OCI-LY7 (cell line): Measurements from ENCODE around the gene ARHGAP23. TPM values are rescaled to one million over a fixed set of nuclear protein-coding genes. Genes with fewer than 3 reads are reported as not detected.

ENCODE experiments used
- BruUV-seq: library from RNA; stranded (reverse); fragments of 400-500 nt; replicated peaks from 2 replicates; lab custom pipeline; 2021; lab: Mats Ljungman, UMichigan
- CTCF ChIA-PET: fragments of 300-600 bp; sonication (Branson Sonifier 250); formaldehyde crosslinking; loops from one replicate; lab custom pipeline; 2022; ENCODE audit warnings: antibody characterized with exemption; ENCODE audit not compliant: unreplicated experiment; lab: Charles Lee
- POLR2A ChIA-PET: fragments of 300-600 bp; sonication (Branson Sonifier 250); formaldehyde crosslinking; loops from one replicate; lab custom pipeline; 2022; ENCODE audit warnings: antibody characterized with exemption; lab: Charles Lee
- DNase-seq: peaks from one replicate; pipeline ENCODE4 v3.0.0-alpha.2; 2015; ENCODE audit warnings: low spot score
- H2AFZ ChIP-seq: fragments of 200-600 bp; sonication (generic), shearing (Covaris generic); 2 replicates; pipeline ENCODE4 v1.6.1; 2014; ENCODE audit warnings: mild to moderate bottlenecking, antibody characterized with exemption, low read length, moderate library complexity
- H3K27ac ChIP-seq: fragments of 200-600 bp; sonication (generic); 2 replicates; pipeline ENCODE4 v1.5.1; 2014; ENCODE audit warnings: mixed run types, low read depth, mild to moderate bottlenecking, moderate library complexity, low read length, inconsistent platforms; ENCODE audit not compliant: poor library complexity, severe bottlenecking
- H3K36me3 ChIP-seq: fragments of 200-600 bp; sonication (generic); 2 replicates; pipeline ENCODE4 v1.6.1; 2014; ENCODE audit warnings: mild to moderate bottlenecking, antibody characterized with exemption, low read length, moderate library complexity, mixed read lengths; ENCODE audit not compliant: insufficient read depth
- H3K4me1 ChIP-seq: fragments of 200-600 bp; sonication (generic); 2 replicates; pipeline ENCODE4 v1.5.1; 2014; ENCODE audit warnings: mild to moderate bottlenecking, low read length; ENCODE audit not compliant: insufficient read depth, poor library complexity, severe bottlenecking
- H3K4me2 ChIP-seq: fragments of 200-600 bp; sonication (generic); 2 replicates; pipeline ENCODE4 v1.6.1; 2014; ENCODE audit warnings: mild to moderate bottlenecking, low read length
- H3K4me3 ChIP-seq: fragments of 200-600 bp; sonication (generic); 2 replicates; pipeline ENCODE4 v1.5.1; 2014; ENCODE audit warnings: mild to moderate bottlenecking, low read depth, low read length; ENCODE audit not compliant: poor library complexity, severe bottlenecking
- H3K79me2 ChIP-seq: fragments of 200-600 bp; sonication (generic); 2 replicates; pipeline ENCODE4 v1.6.1; 2016; ENCODE audit warnings: low read depth, mild to moderate bottlenecking, low read length, moderate library complexity, mixed read lengths; ENCODE audit not compliant: insufficient read depth
- H3K9me2 ChIP-seq: fragments of 200-600 bp; sonication (generic); 2 replicates; pipeline ENCODE4 v1.6.1; 2016; ENCODE audit warnings: mild to moderate bottlenecking, low read length, mixed read lengths; ENCODE audit not compliant: insufficient read depth
- H3K9me3 ChIP-seq: fragments of 200-600 bp; sonication (generic); 2 replicates; pipeline ENCODE4 v1.6.1; 2014; ENCODE audit warnings: mild to moderate bottlenecking, mixed run types, low read length, mixed read lengths
- H4K20me1 ChIP-seq: fragments of 200-600 bp; sonication (generic); 2 replicates; pipeline ENCODE4 v1.6.1; 2014; ENCODE audit warnings: mild to moderate bottlenecking, antibody characterized with exemption, low read length, moderate library complexity, mixed read lengths; ENCODE audit not compliant: insufficient read depth
- CTCF ChIP-seq: fragments of 200-600 bp; sonication (generic); conservative IDR thresholded peaks from 2 replicates; pipeline ENCODE4 v1.5.1; 2014; ENCODE audit warnings: mild to moderate bottlenecking, antibody characterized with exemption, low read length, moderate library complexity, mixed read lengths
- EZH2phosphoT487 ChIP-seq: fragments of 200-600 bp; sonication (generic); IDR thresholded peaks from 2 replicates; pipeline ENCODE4 v1.6.1; 2018; ENCODE audit warnings: low read depth, borderline replicate concordance, mild to moderate bottlenecking, mixed run types, antibody characterized with exemption, low read length, moderate library complexity, mixed read lengths
- intact Hi-C: fragments of 100-400 bp; cut with micrococcal nuclease; formaldehyde crosslinking; loops from one replicate; pipeline ENCODE4 v1.10.0; 2022; ENCODE audit not compliant: unreplicated experiment
- total RNA-seq, 2 experiments: library from RNA; depleted of rRNA in 1 of 2; stranded (reverse); fragments of >200 nt in 1 of 2; shearing (Covaris generic) in 1 of 2; gene quantifications; 2 replicates each; pipeline ENCODE4 v1.2.3, GENCODE V29; 2014 to 2022

The ARHGAP23 gene
- total RNA-seq, 2 experiments from 2014 or later = 16.3 to 18.6 TPM

- DNase-seq = no peak
- BruUV-seq = no TSS peak
- CTCF ChIA-PET = interaction anchor here (0.5 kb wide), 1 partner anchor 41 kb away, joined by 3 read pairs; no protein-coding TSS in a partner anchor
- Histone ChIP-seq H2AFZ (no peak overlapping the region), H3K4me1 (no peaks in the 10 kb centered on the region), H3K36me3 (no peaks in the 10 kb centered on the region), H3K27ac (no peak overlapping the region), H3K79me2 (no peaks in the 10 kb centered on the region), H3K9me3 (no peaks in the 10 kb centered on the region), H3K4me2 (no peak overlapping the region), H3K4me3 (no peak overlapping the region), H4K20me1 (no peaks in the 10 kb centered on the region), H3K9me2 (no peaks in the 10 kb centered on the region)
- TF ChIP-seq CTCF (no peak), EZH2phosphoT487 (no peak)
- POLR2A ChIA-PET = no interaction called here
- intact Hi-C loops = no loop called here
These were observed 117.4 kb downstream of the ARHGAP23 start for GRCh38 chr17:38545531-38546225.

GRCh38 chr17:38546396-38546795 lies 118.1 kb downstream of the ARHGAP23 start:
- no peak for TF ChIP-seq CTCF
- no peak for TF ChIP-seq EZH2phosphoT487
- POLR2A ChIA-PET = no interaction called here
- no peak overlapping the region for H3K27ac ChIP-seq
- H3K4me1 ChIP-seq = no peaks in the 10 kb centered on the region
- H4K20me1 ChIP-seq = no peaks in the 10 kb centered on the region
- H3K36me3 ChIP-seq = no peaks in the 10 kb centered on the region
- H3K4me2 ChIP-seq = no peak overlapping the region
- no peak overlapping the region for H3K4me3 ChIP-seq
- H3K9me2 ChIP-seq = no peaks in the 10 kb centered on the region
- BruUV-seq = no TSS peak
- intact Hi-C loops = no loop called here
- no peaks in the 10 kb centered on the region for H3K9me3 ChIP-seq
- DNase-seq = no peak
- no peak overlapping the region for H2AFZ ChIP-seq
- CTCF ChIA-PET = no interaction called here
- no peaks in the 10 kb centered on the region for H3K79me2 ChIP-seq

GRCh38 chr17:38547444-38547843 lies 119.2 kb downstream of the ARHGAP23 start:
- H3K9me3 ChIP-seq = no peaks in the 10 kb centered on the region
- H3K4me2 ChIP-seq = no peak overlapping the region
- TF ChIP-seq EZH2phosphoT487 (no peak), CTCF (no peak)
- H3K9me2 ChIP-seq = no peaks in the 10 kb centered on the region
- no peak overlapping the region for H3K27ac ChIP-seq
- no peak overlapping the region for H2AFZ ChIP-seq
- H3K4me3 ChIP-seq = no peak overlapping the region
- no peaks in the 10 kb centered on the region for H3K36me3 ChIP-seq
- ChIA-PET CTCF (interaction anchor here (0.6 kb wide), 2 partner anchors 11 to 13 kb away, joined by 4 to 8 read pairs; no protein-coding TSS in a partner anchor), POLR2A (no interaction called here)
- no peaks in the 10 kb centered on the region for H4K20me1 ChIP-seq
- no peaks in the 10 kb centered on the region for H3K79me2 ChIP-seq
- intact Hi-C loops = no loop called here
- DNase-seq = no peak
- BruUV-seq = no TSS peak
- H3K4me1 ChIP-seq = no peaks in the 10 kb centered on the region
